ENCODE data around the gene CD44.
A peak's percentile ranks its signal among the peaks of the same experiment; 100 is the strongest.

The CD44 gene

GRCh38 chr11:35262056-35262455 is 123.1 kb downstream of the CD44 start:
- no peak for DNase-seq
- no peak for ATAC-seq

DNA sequence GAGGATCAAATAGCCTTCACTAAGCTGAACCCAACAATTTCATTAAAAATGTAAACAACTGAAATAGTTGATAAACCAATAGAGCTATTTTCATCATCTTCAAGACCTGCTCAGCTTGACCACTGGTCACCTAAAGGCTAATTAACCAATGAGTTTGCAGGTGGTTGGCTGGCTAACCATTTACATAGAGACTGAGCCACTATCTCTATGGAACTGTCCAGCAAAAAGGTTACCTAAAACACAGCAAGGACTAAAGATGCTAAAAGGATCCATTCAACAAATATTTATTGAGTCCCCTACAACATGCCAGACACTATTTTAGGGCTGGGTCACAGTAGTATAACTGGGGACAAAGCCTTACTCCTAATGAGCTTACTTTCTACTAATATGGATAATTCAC is 123.8 kb downstream of the CD44 start:
- ATAC-seq (no peak), DNase-seq (no peak)

DNA sequence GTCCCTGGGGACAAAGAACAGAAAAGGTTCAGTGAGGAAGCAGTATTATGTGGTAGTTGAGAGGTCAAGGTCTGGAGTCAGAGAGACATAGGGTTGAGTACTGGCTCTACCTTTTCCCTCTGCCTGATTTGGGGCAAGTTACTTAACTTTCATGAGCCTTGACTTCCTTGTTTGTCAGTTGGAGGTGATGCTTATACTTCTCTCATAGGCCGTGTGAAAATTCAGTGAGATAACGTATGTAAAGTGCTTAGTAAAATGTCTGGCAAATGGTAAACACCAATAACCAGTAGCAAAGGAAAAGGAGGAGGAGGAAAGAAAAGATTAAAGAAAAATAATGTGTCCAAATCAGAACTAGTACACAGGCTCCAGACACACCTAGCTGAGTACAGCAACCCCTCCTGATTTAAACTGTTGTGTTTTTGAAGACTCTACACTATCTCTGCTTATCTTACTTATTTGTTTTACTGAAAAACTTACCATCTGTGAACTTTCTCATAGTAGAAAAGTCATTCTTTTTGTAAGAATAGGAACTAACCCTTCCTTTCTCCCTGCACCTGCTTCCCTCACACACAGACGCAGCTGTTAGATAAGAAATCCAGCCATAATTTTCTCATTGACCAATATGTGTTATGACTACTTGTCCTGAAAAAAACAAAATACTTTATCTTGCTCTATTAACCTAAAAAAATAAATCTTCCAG is 126.9 kb downstream of the CD44 start:
- DNase-seq (no peak), ATAC-seq (no peak)

GRCh38 chr11:35267504-35267903 is 128.5 kb downstream of the CD44 start:
- DNase-seq (no peak), ATAC-seq (no peak)

GRCh38 chr11:35270342-35270741 is 131.4 kb downstream of the CD44 start:
- ATAC-seq (no peak), DNase-seq (no peak)

DNA sequence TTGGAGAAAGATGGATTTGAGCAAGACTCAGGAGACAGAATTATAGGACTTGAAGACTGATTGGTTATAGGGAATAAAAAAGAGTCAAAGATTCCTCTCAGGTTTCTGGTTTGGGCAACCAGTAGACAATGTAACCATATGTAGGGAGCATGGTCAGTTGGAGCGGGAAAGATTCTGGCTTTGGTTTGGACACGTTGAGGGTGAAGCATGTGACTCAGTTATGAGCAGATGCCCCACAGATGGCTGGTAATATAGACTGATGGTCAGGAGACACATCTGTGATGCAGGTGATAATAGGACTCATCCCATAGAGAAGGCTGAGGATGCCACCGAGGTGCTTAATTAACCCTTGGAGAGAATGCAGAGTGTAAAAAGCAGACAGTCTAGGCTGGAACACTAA is 132.1 kb downstream of the CD44 start:
- ATAC-seq = no peak
- no peak for DNase-seq

DNA sequence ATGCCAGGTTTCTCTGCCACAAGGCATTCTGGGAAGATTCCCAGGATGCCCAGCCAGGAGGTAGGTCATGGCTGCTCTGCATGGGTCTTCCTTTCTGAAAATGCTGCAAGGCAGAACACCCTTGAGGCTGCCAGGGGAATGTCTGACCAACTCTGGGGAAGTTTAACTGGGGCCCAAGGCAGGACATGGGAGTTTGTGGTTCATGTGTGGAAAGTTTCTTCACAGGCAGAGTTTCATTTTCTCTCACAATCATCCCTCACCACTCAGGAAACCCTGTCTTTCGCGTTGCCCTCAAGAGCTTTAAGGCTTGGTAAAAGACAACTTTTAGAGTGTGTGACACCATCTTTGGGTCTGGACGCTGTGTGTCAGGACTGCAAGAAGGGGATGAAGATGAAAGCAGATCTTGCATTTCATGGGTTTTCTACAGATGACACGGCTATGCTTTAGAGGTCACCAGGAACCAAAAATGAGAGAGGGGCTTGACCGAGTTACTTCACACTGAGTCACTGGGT is 133.5 kb downstream of the CD44 start:
- ATAC-seq = peak; percentile 95
- peak; percentile 66 for DNase-seq

GRCh38 chr11:35274909-35275785 is 136.2 kb downstream of the CD44 start:
- ATAC-seq (peak; percentile 19), DNase-seq (no peak)

GRCh38 chr11:35275786-35276170 is 136.8 kb downstream of the CD44 start:
- ATAC-seq (no peak), DNase-seq (no peak)

GRCh38 chr11:35276396-35277145 is 137.6 kb downstream of the CD44 start:
- ATAC-seq = peak; percentile 48
- peak; percentile 26 for DNase-seq

GRCh38 chr11:35277827-35278226 is 138.9 kb downstream of the CD44 start:
- ATAC-seq = no peak
- no peak for DNase-seq

DNA sequence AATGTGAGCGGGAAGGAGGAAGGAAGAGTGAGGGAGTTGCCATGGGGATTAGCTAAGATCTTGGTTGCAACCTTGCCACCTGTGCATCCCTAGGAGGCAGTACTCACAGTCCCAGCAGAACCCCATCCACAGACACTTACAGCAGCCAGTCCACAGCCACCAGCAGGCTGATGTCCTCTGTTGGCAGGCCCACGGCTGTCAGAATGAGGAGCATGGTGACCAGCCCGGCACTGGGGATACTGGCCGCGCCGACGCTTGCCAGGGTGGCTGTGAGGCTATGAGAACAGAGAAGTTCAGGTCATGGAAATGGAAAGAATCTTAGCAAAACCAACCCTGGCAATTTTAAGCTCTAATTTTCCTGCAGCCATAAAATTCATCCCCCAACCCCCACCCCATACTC is 141.8 kb downstream of the CD44 start:
- DNase-seq = no peak
- no peak for ATAC-seq

- DNase-seq (no peak), ATAC-seq (no peak)
Observed at GRCh38 chr11:35281169-35281688, 142.3 kb downstream of the CD44 start.
